GM23338 (cell line): Measurements from ENCODE around the gene TTC13. TPM values are rescaled to one million over a fixed set of nuclear protein-coding genes. Genes with fewer than 3 reads are reported as not detected.

ENCODE experiments used
- ATAC-seq: fragments of 200-7000 bp; cut with Tn5 transposase; 3 replicates; pipeline ENCODE4 v1.9.1; 2020
- DNase-seq: peaks from one replicate; pipeline ENCODE4 v3.0.0-alpha.2; 2015; ENCODE audit warnings: low spot score
- H2AFZ ChIP-seq: fragments of 200-600 bp; sonication (generic); 2 replicates; pipeline ENCODE4 v1.8.0; 2016; ENCODE audit warnings: antibody characterized with exemption, mild to moderate bottlenecking, moderate library complexity
- H3F3A ChIP-seq: fragments of 200-600 bp; sonication (generic); replicated peaks from 2 replicates; pipeline ENCODE4 v1.8.0; 2017; ENCODE audit warnings: antibody characterized with exemption, mixed run types, low read depth
- H3K27ac ChIP-seq: fragments of 200-600 bp; sonication (generic); 2 replicates; pipeline ENCODE4 v1.6.1; 2016; ENCODE audit warnings: low read depth
- H3K27me3 ChIP-seq: fragments of 200-600 bp; sonication (generic); 2 replicates; pipeline ENCODE4 v1.8.0; 2016; ENCODE audit warnings: mild to moderate bottlenecking, mixed run types, moderate library complexity; ENCODE audit not compliant: insufficient read depth
- H3K36me3 ChIP-seq: fragments of 200-600 bp; sonication (generic); 2 replicates; pipeline ENCODE4 v1.8.0; 2016; ENCODE audit warnings: mild to moderate bottlenecking; ENCODE audit not compliant: insufficient read depth
- H3K4me1 ChIP-seq: fragments of 200-600 bp; sonication (generic); 2 replicates; pipeline ENCODE4 v1.8.0; 2016; ENCODE audit warnings: mild to moderate bottlenecking, moderate library complexity; ENCODE audit not compliant: insufficient read depth
- H3K4me2 ChIP-seq: fragments of 200-600 bp; sonication (generic); 2 replicates; pipeline ENCODE4 v1.7.1; 2017; ENCODE audit warnings: mixed run types
- H3K4me3 ChIP-seq: fragments of 200-600 bp; sonication (generic); 2 replicates; pipeline ENCODE4 v1.6.1; 2016; ENCODE audit warnings: mixed run types
- H3K79me2 ChIP-seq: fragments of 200-600 bp; sonication (generic); replicated peaks from 2 replicates; pipeline ENCODE4 v1.8.0; 2017; ENCODE audit warnings: mild to moderate bottlenecking; ENCODE audit not compliant: insufficient read depth
- H3K9me2 ChIP-seq: fragments of 200-600 bp; sonication (generic); 2 replicates; pipeline ENCODE4 v1.8.0; 2017; ENCODE audit not compliant: insufficient read depth
- H4K20me1 ChIP-seq: fragments of 200-600 bp; sonication (generic); replicated peaks from 2 replicates; pipeline ENCODE4 v1.8.0; 2017; ENCODE audit warnings: mild to moderate bottlenecking; ENCODE audit not compliant: insufficient read depth
- H3K27ac Mint-ChIP-seq: 2 replicates; pipeline ENCODE4 v1.8.0; 2020; ENCODE audit warnings: inconsistent platforms, mild to moderate bottlenecking, moderate library complexity, mixed read lengths
- H3K27me3 Mint-ChIP-seq: 3 replicates; pipeline ENCODE4 v1.8.0; 2022; ENCODE audit warnings: low read depth, mild to moderate bottlenecking, moderate library complexity, mixed read lengths, inconsistent platforms; ENCODE audit not compliant: insufficient read depth, poor library complexity
- H3K36me3 Mint-ChIP-seq: 3 replicates; pipeline ENCODE4 v1.8.0; 2021; ENCODE audit warnings: low read depth, mild to moderate bottlenecking, inconsistent platforms, moderate library complexity, mixed read lengths
- H3K4me1 Mint-ChIP-seq: 3 replicates; pipeline ENCODE4 v1.8.0; 2020; ENCODE audit warnings: mild to moderate bottlenecking, inconsistent platforms, mixed read lengths
- H3K4me3 Mint-ChIP-seq: 3 replicates; pipeline ENCODE4 v1.8.0; 2021; ENCODE audit warnings: moderate library complexity, mild to moderate bottlenecking, inconsistent platforms, mixed read lengths
- H3K9me3 Mint-ChIP-seq: 3 replicates; pipeline ENCODE4 v1.8.0; 2020; ENCODE audit warnings: moderate library complexity, mild to moderate bottlenecking, inconsistent platforms, mixed read lengths
- CREB1 ChIP-seq: fragments of 250-450 bp; sonication (Bioruptor Pico); IDR thresholded peaks from 2 replicates; pipeline ENCODE4 v1.5.0; 2020; ENCODE audit warnings: low read depth, mild to moderate bottlenecking, moderate library complexity
- EZH2 ChIP-seq: fragments of 200-600 bp; sonication (generic); IDR thresholded peaks from one replicate; pipeline ENCODE4 v1.8.0; 2017; ENCODE audit warnings: antibody characterized with exemption, mild to moderate bottlenecking, low read depth; ENCODE audit not compliant: unreplicated experiment
- EZH2phosphoT487 ChIP-seq: fragments of 200-600 bp; sonication (generic); IDR thresholded peaks from one replicate; pipeline ENCODE4 v1.8.1; 2018; ENCODE audit warnings: antibody characterized with exemption; ENCODE audit not compliant: unreplicated experiment
- JUNB ChIP-seq: IDR thresholded peaks from one replicate; pipeline ENCODE4 v1.6.1; 2016; ENCODE audit warnings: antibody characterized with exemption; ENCODE audit not compliant: unreplicated experiment
- NANOG ChIP-seq: IDR thresholded peaks from 2 replicates; pipeline ENCODE4 v1.6.1; 2016; ENCODE audit warnings: antibody characterized with exemption, borderline replicate concordance
- POLR2AphosphoS5 ChIP-seq: IDR thresholded peaks from 2 replicates; pipeline ENCODE4 v1.6.1; 2016; ENCODE audit warnings: antibody characterized with exemption, low read depth
- STAT1 ChIP-seq: IDR thresholded peaks from one replicate; pipeline ENCODE4 v1.6.1; 2016; ENCODE audit warnings: antibody characterized with exemption; ENCODE audit not compliant: unreplicated experiment
- ZNF114 ChIP-seq: fragments of 250-450 bp; sonication (Bioruptor Pico); IDR thresholded peaks from 2 replicates; pipeline ENCODE4 v1.5.0; 2020; ENCODE audit warnings: mild to moderate bottlenecking, moderate library complexity
- ZNF331 ChIP-seq: fragments of 250-450 bp; sonication (Bioruptor Pico); IDR thresholded peaks from 2 replicates; pipeline ENCODE4 v1.5.0; 2020; ENCODE audit warnings: low read depth, mild to moderate bottlenecking, moderate library complexity
- polyA plus RNA-seq: library from polyadenylated mRNA; unstranded; fragments of >200 nt; fragmentation: Nextera tagmentation; extraction: Ambion mirVana; gene quantifications from 2 replicates; pipeline ENCODE4 v1.2.1, GENCODE V29; 2016
- total RNA-seq: library from RNA; depleted of rRNA; stranded (reverse); fragments of >200 nt; shearing (Covaris generic); gene quantifications from 2 replicates; pipeline ENCODE4 v1.2.3, GENCODE V29; 2014
- TF ChIP-seq, protein P1 (sequence below): IDR thresholded peaks from one replicate; pipeline ENCODE4 v1.6.1; 2018; ENCODE audit warnings: antibody characterized with exemption; ENCODE audit not compliant: unreplicated experiment
- TF ChIP-seq, protein P2 (sequence below), 2 experiments: fragments of 200-600 bp in 1 of 2; sonication (generic) in 1 of 2; conservative IDR thresholded peaks; 2 replicates each; pipeline versions ENCODE4 v1.5.1 to v1.6.1; 2016 to 2017; ENCODE audit warnings: antibody characterized with exemption in 2 of 2, low read depth in 2 of 2, mild to moderate bottlenecking in 2 of 2, moderate library complexity in 1 of 2
- TF ChIP-seq, protein P3 (sequence below): IDR thresholded peaks from 2 replicates; pipeline ENCODE4 v1.6.1; 2016; ENCODE audit warnings: antibody characterized with exemption
- TF ChIP-seq, protein P4 (sequence below): fragments of 250-450 bp; sonication (Bioruptor Pico); IDR thresholded peaks from 2 replicates; pipeline ENCODE4 v1.5.0; 2020; ENCODE audit warnings: mild to moderate bottlenecking, moderate library complexity

The TTC13 gene
- total and polyA plus RNA-seq, 2 experiments from 2014 or later = 3.8 to 9.4 TPM

- no peak for ATAC-seq
- H3K27me3 ChIP-seq = peaks cover 7% of the 10 kb centered on the region; the same call in 1 of the 2 replicates
- Mint-ChIP-seq H3K4me3 (no peak overlapping the region), H3K27me3 (peaks cover 12% of the 10 kb centered on the region), H3K36me3 (no peaks in the 10 kb centered on the region), H3K4me1 (peaks cover 3% of the 10 kb centered on the region; the same call in 2 of the 3 replicates), H3K9me3 (no peaks in the 10 kb centered on the region), H3K27ac (no peak overlapping the region)
- no peaks in the 10 kb centered on the region for H3K4me1 ChIP-seq
- no peak overlapping the region for H3K4me3 ChIP-seq
- no peak for DNase-seq
- H2AFZ ChIP-seq = no peak overlapping the region
- H3K27ac ChIP-seq = no peak overlapping the region
- TF ChIP-seq, protein P1, sequence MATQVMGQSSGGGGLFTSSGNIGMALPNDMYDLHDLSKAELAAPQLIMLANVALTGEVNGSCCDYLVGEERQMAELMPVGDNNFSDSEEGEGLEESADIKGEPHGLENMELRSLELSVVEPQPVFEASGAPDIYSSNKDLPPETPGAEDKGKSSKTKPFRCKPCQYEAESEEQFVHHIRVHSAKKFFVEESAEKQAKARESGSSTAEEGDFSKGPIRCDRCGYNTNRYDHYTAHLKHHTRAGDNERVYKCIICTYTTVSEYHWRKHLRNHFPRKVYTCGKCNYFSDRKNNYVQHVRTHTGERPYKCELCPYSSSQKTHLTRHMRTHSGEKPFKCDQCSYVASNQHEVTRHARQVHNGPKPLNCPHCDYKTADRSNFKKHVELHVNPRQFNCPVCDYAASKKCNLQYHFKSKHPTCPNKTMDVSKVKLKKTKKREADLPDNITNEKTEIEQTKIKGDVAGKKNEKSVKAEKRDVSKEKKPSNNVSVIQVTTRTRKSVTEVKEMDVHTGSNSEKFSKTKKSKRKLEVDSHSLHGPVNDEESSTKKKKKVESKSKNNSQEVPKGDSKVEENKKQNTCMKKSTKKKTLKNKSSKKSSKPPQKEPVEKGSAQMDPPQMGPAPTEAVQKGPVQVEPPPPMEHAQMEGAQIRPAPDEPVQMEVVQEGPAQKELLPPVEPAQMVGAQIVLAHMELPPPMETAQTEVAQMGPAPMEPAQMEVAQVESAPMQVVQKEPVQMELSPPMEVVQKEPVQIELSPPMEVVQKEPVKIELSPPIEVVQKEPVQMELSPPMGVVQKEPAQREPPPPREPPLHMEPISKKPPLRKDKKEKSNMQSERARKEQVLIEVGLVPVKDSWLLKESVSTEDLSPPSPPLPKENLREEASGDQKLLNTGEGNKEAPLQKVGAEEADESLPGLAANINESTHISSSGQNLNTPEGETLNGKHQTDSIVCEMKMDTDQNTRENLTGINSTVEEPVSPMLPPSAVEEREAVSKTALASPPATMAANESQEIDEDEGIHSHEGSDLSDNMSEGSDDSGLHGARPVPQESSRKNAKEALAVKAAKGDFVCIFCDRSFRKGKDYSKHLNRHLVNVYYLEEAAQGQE = no peak
- no peak for TF ChIP-seq ZNF331 (CRISPR knock-in tag)
- no peak for TF ChIP-seq EZH2phosphoT487
- TF ChIP-seq STAT1 = no peak
- TF ChIP-seq, protein P2, sequence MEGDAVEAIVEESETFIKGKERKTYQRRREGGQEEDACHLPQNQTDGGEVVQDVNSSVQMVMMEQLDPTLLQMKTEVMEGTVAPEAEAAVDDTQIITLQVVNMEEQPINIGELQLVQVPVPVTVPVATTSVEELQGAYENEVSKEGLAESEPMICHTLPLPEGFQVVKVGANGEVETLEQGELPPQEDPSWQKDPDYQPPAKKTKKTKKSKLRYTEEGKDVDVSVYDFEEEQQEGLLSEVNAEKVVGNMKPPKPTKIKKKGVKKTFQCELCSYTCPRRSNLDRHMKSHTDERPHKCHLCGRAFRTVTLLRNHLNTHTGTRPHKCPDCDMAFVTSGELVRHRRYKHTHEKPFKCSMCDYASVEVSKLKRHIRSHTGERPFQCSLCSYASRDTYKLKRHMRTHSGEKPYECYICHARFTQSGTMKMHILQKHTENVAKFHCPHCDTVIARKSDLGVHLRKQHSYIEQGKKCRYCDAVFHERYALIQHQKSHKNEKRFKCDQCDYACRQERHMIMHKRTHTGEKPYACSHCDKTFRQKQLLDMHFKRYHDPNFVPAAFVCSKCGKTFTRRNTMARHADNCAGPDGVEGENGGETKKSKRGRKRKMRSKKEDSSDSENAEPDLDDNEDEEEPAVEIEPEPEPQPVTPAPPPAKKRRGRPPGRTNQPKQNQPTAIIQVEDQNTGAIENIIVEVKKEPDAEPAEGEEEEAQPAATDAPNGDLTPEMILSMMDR (conservative IDR thresholded peaks at IDR 0.05; ENCODE audit: low read depth in 2 of 2) = no peak
- no peak for TF ChIP-seq CREB1
- TF ChIP-seq, protein P3, sequence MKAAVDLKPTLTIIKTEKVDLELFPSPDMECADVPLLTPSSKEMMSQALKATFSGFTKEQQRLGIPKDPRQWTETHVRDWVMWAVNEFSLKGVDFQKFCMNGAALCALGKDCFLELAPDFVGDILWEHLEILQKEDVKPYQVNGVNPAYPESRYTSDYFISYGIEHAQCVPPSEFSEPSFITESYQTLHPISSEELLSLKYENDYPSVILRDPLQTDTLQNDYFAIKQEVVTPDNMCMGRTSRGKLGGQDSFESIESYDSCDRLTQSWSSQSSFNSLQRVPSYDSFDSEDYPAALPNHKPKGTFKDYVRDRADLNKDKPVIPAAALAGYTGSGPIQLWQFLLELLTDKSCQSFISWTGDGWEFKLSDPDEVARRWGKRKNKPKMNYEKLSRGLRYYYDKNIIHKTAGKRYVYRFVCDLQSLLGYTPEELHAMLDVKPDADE = no peak
- TF ChIP-seq POLR2AphosphoS5 = no peak
- TF ChIP-seq, protein P4, sequence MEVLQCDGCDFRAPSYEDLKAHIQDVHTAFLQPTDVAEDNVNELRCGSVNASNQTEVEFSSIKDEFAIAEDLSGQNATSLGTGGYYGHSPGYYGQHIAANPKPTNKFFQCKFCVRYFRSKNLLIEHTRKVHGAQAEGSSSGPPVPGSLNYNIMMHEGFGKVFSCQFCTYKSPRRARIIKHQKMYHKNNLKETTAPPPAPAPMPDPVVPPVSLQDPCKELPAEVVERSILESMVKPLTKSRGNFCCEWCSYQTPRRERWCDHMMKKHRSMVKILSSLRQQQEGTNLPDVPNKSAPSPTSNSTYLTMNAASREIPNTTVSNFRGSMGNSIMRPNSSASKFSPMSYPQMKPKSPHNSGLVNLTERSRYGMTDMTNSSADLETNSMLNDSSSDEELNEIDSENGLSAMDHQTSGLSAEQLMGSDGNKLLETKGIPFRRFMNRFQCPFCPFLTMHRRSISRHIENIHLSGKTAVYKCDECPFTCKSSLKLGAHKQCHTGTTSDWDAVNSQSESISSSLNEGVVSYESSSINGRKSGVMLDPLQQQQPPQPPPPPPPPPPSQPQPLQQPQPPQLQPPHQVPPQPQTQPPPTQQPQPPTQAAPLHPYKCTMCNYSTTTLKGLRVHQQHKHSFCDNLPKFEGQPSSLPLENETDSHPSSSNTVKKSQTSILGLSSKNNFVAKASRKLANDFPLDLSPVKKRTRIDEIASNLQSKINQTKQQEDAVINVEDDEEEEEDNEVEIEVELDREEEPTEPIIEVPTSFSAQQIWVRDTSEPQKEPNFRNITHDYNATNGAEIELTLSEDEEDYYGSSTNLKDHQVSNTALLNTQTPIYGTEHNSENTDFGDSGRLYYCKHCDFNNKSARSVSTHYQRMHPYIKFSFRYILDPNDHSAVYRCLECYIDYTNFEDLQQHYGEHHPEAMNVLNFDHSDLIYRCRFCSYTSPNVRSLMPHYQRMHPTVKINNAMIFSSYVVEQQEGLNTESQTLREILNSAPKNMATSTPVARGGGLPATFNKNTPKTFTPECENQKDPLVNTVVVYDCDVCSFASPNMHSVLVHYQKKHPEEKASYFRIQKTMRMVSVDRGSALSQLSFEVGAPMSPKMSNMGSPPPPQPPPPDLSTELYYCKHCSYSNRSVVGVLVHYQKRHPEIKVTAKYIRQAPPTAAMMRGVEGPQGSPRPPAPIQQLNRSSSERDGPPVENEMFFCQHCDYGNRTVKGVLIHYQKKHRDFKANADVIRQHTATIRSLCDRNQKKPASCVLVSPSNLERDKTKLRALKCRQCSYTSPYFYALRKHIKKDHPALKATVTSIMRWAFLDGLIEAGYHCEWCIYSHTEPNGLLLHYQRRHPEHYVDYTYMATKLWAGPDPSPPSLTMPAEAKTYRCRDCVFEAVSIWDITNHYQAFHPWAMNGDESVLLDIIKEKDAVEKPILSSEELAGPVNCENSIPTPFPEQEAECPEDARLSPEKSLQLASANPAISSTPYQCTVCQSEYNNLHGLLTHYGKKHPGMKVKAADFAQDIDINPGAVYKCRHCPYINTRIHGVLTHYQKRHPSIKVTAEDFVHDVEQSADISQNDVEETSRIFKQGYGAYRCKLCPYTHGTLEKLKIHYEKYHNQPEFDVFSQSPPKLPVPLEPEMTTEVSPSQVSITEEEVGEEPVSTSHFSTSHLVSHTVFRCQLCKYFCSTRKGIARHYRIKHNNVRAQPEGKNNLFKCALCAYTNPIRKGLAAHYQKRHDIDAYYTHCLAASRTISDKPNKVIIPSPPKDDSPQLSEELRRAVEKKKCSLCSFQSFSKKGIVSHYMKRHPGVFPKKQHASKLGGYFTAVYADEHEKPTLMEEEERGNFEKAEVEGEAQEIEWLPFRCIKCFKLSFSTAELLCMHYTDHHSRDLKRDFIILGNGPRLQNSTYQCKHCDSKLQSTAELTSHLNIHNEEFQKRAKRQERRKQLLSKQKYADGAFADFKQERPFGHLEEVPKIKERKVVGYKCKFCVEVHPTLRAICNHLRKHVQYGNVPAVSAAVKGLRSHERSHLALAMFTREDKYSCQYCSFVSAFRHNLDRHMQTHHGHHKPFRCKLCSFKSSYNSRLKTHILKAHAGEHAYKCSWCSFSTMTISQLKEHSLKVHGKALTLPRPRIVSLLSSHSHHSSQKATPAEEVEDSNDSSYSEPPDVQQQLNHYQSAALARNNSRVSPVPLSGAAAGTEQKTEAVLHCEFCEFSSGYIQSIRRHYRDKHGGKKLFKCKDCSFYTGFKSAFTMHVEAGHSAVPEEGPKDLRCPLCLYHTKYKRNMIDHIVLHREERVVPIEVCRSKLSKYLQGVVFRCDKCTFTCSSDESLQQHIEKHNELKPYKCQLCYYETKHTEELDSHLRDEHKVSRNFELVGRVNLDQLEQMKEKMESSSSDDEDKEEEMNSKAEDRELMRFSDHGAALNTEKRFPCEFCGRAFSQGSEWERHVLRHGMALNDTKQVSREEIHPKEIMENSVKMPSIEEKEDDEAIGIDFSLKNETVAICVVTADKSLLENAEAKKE (CRISPR knock-in tag) = no peak
- TF ChIP-seq ZNF114 (CRISPR knock-in tag) = no peak
- TF ChIP-seq EZH2 = no peak
- no peak for TF ChIP-seq JUNB
- no peak for TF ChIP-seq NANOG
- no peaks in the 10 kb centered on the region for H3K79me2 ChIP-seq
- H3K4me2 ChIP-seq = no peak overlapping the region
- H3K36me3 ChIP-seq = no peaks in the 10 kb centered on the region
- H3K9me2 ChIP-seq = no peaks in the 10 kb centered on the region
- no peaks in the 10 kb centered on the region for H4K20me1 ChIP-seq
- H3F3A ChIP-seq = no peaks in the 10 kb centered on the region
Measured at GRCh38 chr1:231013391-231014015, 34.8 kb upstream of the TTC13 start.
